ENCODE measurements around the gene APC2.

The APC2 gene

GRCh38 chr19:1520203-1520780 is 70.4 kb downstream of the APC2 start:
- Histone ChIP-seq H3K36me3 (replicated peaks) (no peaks in the 10 kb centered on the region), H3K4me1 (no peaks in the 10 kb centered on the region), H3K4me3 (no peak overlapping the region), H3K27me3 (ENCODE audit: low read depth) (peaks cover 10% of the 10 kb centered on the region; the same call in 1 of the 2 replicates), H3K9me3 (no peaks in the 10 kb centered on the region)
- in situ Hi-C loops (cut with MboI; ENCODE audit: low sequenced_read_pairs), result no loop called here
- no peak for DNase-seq (ENCODE audit: low spot score in 2 of 2)

DNA sequence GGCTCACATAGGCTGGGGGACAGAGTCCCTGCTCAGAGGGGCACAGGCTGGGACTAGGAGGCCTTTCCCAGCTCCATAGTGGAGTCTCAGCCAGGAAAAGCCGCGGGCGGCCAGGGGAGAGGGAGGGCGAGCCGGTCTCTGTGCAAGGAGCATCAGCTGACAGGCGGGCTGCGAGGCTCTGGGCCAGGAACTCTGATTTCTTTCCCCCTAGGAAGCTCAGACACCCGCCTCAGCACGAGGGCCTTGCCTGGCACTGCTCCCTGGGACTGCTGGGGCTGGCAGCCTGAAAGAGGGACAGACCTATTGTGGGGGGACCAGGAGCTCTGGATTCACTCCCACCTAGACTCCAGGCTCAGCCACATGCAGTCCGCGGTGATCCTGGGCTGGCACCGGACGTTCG is 71.7 kb downstream of the APC2 start:
- no peaks in the 10 kb centered on the region for H3K4me1 ChIP-seq
- no peak overlapping the region for H3K4me3 ChIP-seq
- no peak for DNase-seq (ENCODE audit: low spot score in 2 of 2)
- no peaks in the 10 kb centered on the region for H3K9me3 ChIP-seq
- H3K27me3 ChIP-seq (ENCODE audit: low read depth), result peaks cover 14% of the 10 kb centered on the region; the same call in 1 of the 2 replicates
- H3K36me3 ChIP-seq (replicated peaks), result no peaks in the 10 kb centered on the region
- in situ Hi-C loops (cut with MboI; ENCODE audit: low sequenced_read_pairs), result no loop called here

DNA sequence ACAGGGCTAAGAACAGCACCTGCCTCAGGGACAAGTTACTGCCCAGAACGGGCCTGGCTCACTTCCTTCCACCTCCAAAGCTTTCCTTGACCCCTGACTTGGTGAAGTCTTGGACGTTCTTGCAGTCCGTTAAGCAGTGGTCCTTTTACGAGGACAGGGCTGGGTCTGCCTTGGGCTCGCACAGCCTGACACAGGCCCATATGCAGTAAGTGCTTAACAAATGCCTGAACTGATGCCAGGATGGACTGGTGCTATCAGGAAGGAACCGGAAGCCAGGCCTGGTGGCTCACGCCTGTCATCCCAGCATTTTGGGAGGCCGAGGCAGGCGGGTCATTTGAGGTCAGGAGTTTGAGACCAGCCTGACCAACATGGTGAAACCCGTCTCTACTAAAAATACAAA is 72.1 kb downstream of the APC2 start:
- in situ Hi-C loops (cut with MboI; ENCODE audit: low sequenced_read_pairs), result no loop called here
- H3K27me3 ChIP-seq (ENCODE audit: low read depth), result peaks cover 14% of the 10 kb centered on the region; the same call in 1 of the 2 replicates

GRCh38 chr19:1522838-1523237 is 72.9 kb downstream of the APC2 start:
- no peak for DNase-seq (ENCODE audit: low spot score in 2 of 2)
- H3K4me3 ChIP-seq, result no peak overlapping the region
- H3K36me3 ChIP-seq (replicated peaks), result no peaks in the 10 kb centered on the region
- no peaks in the 10 kb centered on the region for H3K4me1 ChIP-seq
- H3K27me3 ChIP-seq (ENCODE audit: low read depth), result peaks cover 14% of the 10 kb centered on the region; the same call in 1 of the 2 replicates
- in situ Hi-C loops (cut with MboI; ENCODE audit: low sequenced_read_pairs), result no loop called here
- H3K9me3 ChIP-seq, result no peaks in the 10 kb centered on the region

More for the DNA sequence above, 72.1 kb downstream of the APC2 start:
- Histone ChIP-seq H3K9me3 (no peaks in the 10 kb centered on the region), H3K36me3 (replicated peaks) (no peaks in the 10 kb centered on the region), H3K4me3 (no peak overlapping the region), H3K4me1 (no peaks in the 10 kb centered on the region)
- DNase-seq (ENCODE audit: low spot score in 2 of 2), result no peak
